ENCODE measurements around the gene OTOP3.

The OTOP3 gene

DNA sequence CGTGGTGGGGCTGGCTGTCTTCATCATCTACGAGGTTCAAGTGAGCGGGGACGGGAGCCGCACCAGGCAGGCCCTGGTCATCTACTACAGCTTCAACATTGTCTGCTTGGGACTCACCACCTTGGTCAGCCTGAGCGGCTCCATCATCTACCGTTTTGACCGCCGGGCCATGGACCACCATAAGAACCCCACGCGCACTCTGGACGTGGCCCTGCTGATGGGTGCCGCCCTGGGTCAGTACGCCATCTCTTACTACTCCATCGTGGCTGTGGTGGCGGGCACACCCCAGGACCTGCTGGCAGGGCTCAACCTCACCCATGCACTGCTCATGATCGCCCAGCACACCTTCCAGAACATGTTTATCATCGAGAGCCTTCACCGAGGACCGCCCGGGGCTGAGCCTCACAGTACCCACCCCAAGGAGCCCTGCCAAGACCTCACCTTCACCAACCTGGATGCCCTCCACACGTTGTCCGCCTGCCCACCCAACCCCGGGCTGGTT is 5.1 kb upstream of the OTOP3 start:
- Histone ChIP-seq H3K9me3 (no peaks in the 10 kb centered on the region), H3K27ac (no peak overlapping the region), H3K4me3 (ENCODE audit: low read depth in 1 of 2, low read length in 1 of 2) (no peak overlapping the region), H3K27me3 (peaks cover 99% of the 10 kb centered on the region), H3K4me1 (ENCODE audit: control insufficient read depth in 1 of 2, insufficient read depth in 1 of 2, low read depth in 1 of 2, low read length in 1 of 2) (no peaks in the 10 kb centered on the region), H3K36me3 (no peaks in the 10 kb centered on the region)
- TF ChIP-seq, protein P1, sequence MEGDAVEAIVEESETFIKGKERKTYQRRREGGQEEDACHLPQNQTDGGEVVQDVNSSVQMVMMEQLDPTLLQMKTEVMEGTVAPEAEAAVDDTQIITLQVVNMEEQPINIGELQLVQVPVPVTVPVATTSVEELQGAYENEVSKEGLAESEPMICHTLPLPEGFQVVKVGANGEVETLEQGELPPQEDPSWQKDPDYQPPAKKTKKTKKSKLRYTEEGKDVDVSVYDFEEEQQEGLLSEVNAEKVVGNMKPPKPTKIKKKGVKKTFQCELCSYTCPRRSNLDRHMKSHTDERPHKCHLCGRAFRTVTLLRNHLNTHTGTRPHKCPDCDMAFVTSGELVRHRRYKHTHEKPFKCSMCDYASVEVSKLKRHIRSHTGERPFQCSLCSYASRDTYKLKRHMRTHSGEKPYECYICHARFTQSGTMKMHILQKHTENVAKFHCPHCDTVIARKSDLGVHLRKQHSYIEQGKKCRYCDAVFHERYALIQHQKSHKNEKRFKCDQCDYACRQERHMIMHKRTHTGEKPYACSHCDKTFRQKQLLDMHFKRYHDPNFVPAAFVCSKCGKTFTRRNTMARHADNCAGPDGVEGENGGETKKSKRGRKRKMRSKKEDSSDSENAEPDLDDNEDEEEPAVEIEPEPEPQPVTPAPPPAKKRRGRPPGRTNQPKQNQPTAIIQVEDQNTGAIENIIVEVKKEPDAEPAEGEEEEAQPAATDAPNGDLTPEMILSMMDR (IDR thresholded peaks at IDR 0.05) = no peak

- Histone ChIP-seq H3K4me1 (ENCODE audit: control insufficient read depth in 1 of 2, insufficient read depth in 1 of 2, low read depth in 1 of 2, low read length in 1 of 2) (no peaks in the 10 kb centered on the region), H3K4me3 (ENCODE audit: low read depth in 1 of 2, low read length in 1 of 2) (no peak overlapping the region), H3K9me3 (no peaks in the 10 kb centered on the region), H3K27ac (no peak overlapping the region), H3K36me3 (no peaks in the 10 kb centered on the region), H3K27me3 (peaks cover 99% of the 10 kb centered on the region)
- TF ChIP-seq, protein P1 (IDR thresholded peaks at IDR 0.05) = no peak
Observed at GRCh38 chr17:74935048-74935447, 650 bp upstream of the OTOP3 start.

- no peaks in the 10 kb centered on the region for H3K36me3 ChIP-seq
- H3K4me3 ChIP-seq (ENCODE audit: low read depth in 1 of 2, low read length in 1 of 2) = no peak overlapping the region
- peaks cover 99% of the 10 kb centered on the region for H3K27me3 ChIP-seq
- TF ChIP-seq, protein P1 (IDR thresholded peaks at IDR 0.05) = no peak
- no peak overlapping the region for H3K27ac ChIP-seq
- H3K9me3 ChIP-seq = no peaks in the 10 kb centered on the region
- H3K4me1 ChIP-seq (ENCODE audit: control insufficient read depth in 1 of 2, insufficient read depth in 1 of 2, low read depth in 1 of 2, low read length in 1 of 2) = no peaks in the 10 kb centered on the region
Observed at GRCh38 chr17:74936470-74936799, 737 bp downstream of the OTOP3 start.

DNA sequence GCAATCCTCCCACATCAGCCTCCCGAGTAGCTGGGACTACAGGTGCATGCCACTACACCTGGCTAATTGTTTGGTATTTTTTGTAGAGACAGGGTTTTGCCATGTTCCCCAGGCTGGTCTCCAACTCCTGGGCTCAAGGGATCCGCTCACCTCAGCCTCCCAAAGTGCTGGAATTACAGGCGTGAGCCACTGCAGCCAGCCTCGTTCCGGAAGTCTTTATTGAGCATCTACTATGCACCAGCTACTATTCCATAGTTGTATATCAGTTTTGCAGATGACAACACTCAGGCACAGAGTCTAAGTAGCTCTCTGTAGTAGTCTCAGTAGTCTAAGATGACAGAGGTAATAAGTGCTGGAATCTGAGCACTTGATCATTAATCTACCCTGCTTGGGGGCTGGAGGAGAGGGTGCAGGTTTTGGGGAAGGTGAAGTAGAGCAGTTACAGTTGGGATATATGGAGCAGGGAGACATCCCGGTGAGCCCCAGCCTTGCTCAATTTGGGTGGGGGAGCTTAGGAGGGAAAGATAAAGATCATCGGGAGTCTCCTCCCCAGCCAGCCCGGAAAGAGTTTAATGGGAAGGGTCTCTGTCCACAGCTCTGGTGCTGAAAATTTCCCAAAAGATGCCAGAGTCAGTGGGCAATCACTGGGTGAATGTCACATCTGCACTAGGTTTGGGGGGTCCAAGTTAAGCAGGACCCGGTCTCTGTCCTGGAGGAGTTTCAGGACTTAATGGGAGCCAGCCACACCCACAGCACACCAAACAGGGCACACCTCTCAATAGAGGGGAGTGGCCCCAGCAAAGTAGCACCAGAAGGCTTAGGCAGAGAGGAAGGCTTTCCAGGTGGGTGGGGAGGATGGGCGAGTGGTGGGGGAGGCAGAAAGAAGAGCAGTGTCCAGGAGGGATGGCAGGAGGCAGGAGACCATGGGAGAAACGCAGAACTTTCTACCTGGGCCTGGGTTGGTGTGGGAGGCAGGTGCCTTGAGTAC is 1.7 kb downstream of the OTOP3 start:
- H3K4me1 ChIP-seq (ENCODE audit: control insufficient read depth in 1 of 2, insufficient read depth in 1 of 2, low read depth in 1 of 2, low read length in 1 of 2) = no peaks in the 10 kb centered on the region
- H3K27me3 ChIP-seq = peaks cover 99% of the 10 kb centered on the region
- no peak overlapping the region for H3K27ac ChIP-seq
- TF ChIP-seq, protein P1 (IDR thresholded peaks at IDR 0.05) = no peak
- H3K9me3 ChIP-seq = no peaks in the 10 kb centered on the region
- no peak overlapping the region for H3K4me3 ChIP-seq (ENCODE audit: low read depth in 1 of 2, low read length in 1 of 2)
- H3K36me3 ChIP-seq = no peaks in the 10 kb centered on the region

DNA sequence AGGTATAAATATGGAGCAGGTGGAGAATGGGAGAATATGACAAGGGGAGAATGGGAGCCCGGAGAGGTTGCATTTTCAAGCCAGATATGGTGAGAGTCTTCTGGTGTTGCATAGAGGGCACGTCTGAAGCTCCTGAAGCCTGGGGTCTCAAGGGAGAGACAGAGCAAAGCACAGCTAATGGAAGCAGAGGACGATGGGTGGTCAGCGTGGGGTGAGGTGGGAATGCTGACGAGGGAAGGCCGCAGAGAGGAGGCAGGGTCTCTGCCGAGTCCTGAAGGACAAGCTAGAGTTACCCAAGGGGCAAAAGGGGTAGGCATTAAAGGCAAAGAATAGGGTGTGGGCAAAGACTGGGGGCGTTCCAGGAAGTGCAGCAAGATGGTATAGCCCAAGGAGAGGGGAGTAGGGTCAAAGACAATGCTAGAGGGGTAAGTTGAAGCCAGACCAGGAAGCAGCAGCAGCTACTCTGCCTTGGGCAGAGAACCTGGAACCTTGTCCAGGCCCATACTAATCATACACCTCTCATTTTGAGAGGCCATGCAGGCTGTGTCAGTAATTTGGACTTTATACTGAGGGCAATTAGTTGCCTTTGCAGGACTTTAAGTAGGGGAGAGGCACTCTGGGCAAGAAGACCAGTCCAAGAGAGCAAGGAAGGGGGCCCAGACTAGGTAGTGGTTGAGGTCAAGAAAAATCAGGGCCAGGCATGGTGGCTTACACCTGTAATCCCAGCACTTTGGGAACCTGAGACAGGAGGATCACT is 2.7 kb downstream of the OTOP3 start:
- peaks cover 99% of the 10 kb centered on the region for H3K27me3 ChIP-seq

More for the DNA sequence above, 2.7 kb downstream of the OTOP3 start:
- Histone ChIP-seq H3K4me1 (ENCODE audit: control insufficient read depth in 1 of 2, insufficient read depth in 1 of 2, low read depth in 1 of 2, low read length in 1 of 2) (no peaks in the 10 kb centered on the region), H3K4me3 (ENCODE audit: low read depth in 1 of 2, low read length in 1 of 2) (no peak overlapping the region), H3K9me3 (no peaks in the 10 kb centered on the region), H3K36me3 (no peaks in the 10 kb centered on the region), H3K27ac (no peak overlapping the region)
- TF ChIP-seq, protein P1 (IDR thresholded peaks at IDR 0.05) = no peak

Data from neutrophil (primary cell).